HEK293T (cell line): Measurements from ENCODE around the gene FBXO7.

Experiments
- CTCF ChIA-PET: fragments of 350-600 bp; formaldehyde crosslinking; extraction: SDS; loops from one replicate; lab custom pipeline; 2021; ENCODE audit warnings: antibody characterized with exemption, inconsistent platforms; lab: Yijun Ruan, JAX
- POLR2A ChIA-PET: fragments of 350-600 bp; formaldehyde crosslinking; extraction: SDS; loops from one replicate; lab custom pipeline; 2020; ENCODE audit warnings: antibody characterized with exemption, inconsistent platforms; lab: Yijun Ruan, JAX
- DNase-seq: peaks from one replicate; pipeline ENCODE4 v3.0.0; 2012; ENCODE audit warnings: mixed read lengths; ENCODE audit errors: extremely low spot score
- ARNT ChIP-seq: fragments of 450-650 bp; IDR thresholded peaks from 2 replicates; pipeline ENCODE4 v1.6.1; 2017; ENCODE audit warnings: mild to moderate bottlenecking
- BHLHE40 ChIP-seq: fragments of 450-650 bp; IDR thresholded peaks from 2 replicates; pipeline ENCODE4 v1.6.1; 2016; ENCODE audit warnings: mild to moderate bottlenecking, moderate library complexity, borderline replicate concordance
- CTBP1 ChIP-seq: fragments of 450-650 bp; IDR thresholded peaks from 2 replicates; pipeline ENCODE4 v1.6.1; 2016; ENCODE audit warnings: borderline replicate concordance
- ELF4 ChIP-seq: fragments of 450-650 bp; IDR thresholded peaks from 2 replicates; pipeline ENCODE4 v1.6.1; 2017; ENCODE audit warnings: antibody characterized with exemption
- FOXA1 ChIP-seq: fragments of 450-650 bp; IDR thresholded peaks from 2 replicates; pipeline ENCODE4 v1.6.1; 2016; ENCODE audit warnings: mild to moderate bottlenecking
- FOXK2 ChIP-seq: fragments of 450-650 bp; IDR thresholded peaks from 2 replicates; pipeline ENCODE4 v1.6.1; 2016; ENCODE audit warnings: mild to moderate bottlenecking
- FOXM1 ChIP-seq: fragments of 450-650 bp; IDR thresholded peaks from 2 replicates; pipeline ENCODE4 v1.6.1; 2017; ENCODE audit warnings: mild to moderate bottlenecking, borderline replicate concordance
- HDGF ChIP-seq: fragments of 450-650 bp; IDR thresholded peaks from 2 replicates; pipeline ENCODE4 v1.6.1; 2017; ENCODE audit warnings: antibody characterized with exemption, borderline replicate concordance
- L3MBTL2 ChIP-seq: fragments of 450-650 bp; conservative IDR thresholded peaks from 2 replicates; pipeline ENCODE4 v1.6.1; 2016; ENCODE audit warnings: mild to moderate bottlenecking
- LEF1 ChIP-seq: fragments of 450-650 bp; IDR thresholded peaks from 2 replicates; pipeline ENCODE4 v1.6.1; 2017; ENCODE audit warnings: mild to moderate bottlenecking, borderline replicate concordance
- NFRKB ChIP-seq: fragments of 450-650 bp; IDR thresholded peaks from 2 replicates; pipeline ENCODE4 v1.6.1; 2016; ENCODE audit warnings: mild to moderate bottlenecking, moderate library complexity
- SP1 ChIP-seq: fragments of 450-650 bp; IDR thresholded peaks from 2 replicates; pipeline ENCODE4 v1.6.1; 2017
- SUZ12 ChIP-seq: fragments of 450-650 bp; IDR thresholded peaks from 2 replicates; pipeline ENCODE4 v1.6.1; 2016; ENCODE audit warnings: mild to moderate bottlenecking
- TARDBP ChIP-seq: fragments of 450-650 bp; IDR thresholded peaks from 2 replicates; pipeline ENCODE4 v1.6.1; 2016
- ZNF384 ChIP-seq: fragments of 450-650 bp; IDR thresholded peaks from 2 replicates; pipeline ENCODE4 v1.6.1; 2016
- TF ChIP-seq, protein P1 (sequence below): fragments of 450-650 bp; IDR thresholded peaks from 2 replicates; pipeline ENCODE4 v1.6.1; 2016

Gene FBXO7

DNA sequence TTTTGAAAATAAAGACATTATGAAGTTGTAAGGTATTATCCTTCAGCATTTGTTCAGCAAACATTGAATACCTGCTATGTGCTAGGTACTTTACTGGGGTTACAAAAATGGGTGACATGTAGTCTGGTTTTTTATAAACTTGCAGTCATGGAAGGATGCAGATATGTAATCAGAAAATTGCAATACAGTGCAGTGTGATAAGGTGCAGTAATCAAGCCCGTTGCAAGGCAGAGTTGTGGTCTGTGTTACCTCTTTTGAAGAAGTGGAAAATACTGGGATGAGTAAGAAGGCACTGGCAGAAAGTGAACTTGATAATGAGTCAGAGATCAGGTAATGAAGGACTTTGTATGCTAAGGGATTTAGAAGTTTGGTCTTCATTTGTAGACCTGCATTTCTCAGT is 8.1 kb downstream of the FBXO7 start:
- TF ChIP-seq FOXK2 = no peak
- TF ChIP-seq ZNF384 = no peak
- no peak for TF ChIP-seq HDGF
- no peak for TF ChIP-seq ARNT
- no peak for TF ChIP-seq FOXA1
- TF ChIP-seq, protein P1, sequence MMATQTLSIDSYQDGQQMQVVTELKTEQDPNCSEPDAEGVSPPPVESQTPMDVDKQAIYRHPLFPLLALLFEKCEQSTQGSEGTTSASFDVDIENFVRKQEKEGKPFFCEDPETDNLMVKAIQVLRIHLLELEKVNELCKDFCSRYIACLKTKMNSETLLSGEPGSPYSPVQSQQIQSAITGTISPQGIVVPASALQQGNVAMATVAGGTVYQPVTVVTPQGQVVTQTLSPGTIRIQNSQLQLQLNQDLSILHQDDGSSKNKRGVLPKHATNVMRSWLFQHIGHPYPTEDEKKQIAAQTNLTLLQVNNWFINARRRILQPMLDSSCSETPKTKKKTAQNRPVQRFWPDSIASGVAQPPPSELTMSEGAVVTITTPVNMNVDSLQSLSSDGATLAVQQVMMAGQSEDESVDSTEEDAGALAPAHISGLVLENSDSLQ = no peak
- TF ChIP-seq ELF4 = no peak
- TF ChIP-seq NFRKB = no peak
- TF ChIP-seq CTBP1 = no peak
- no peak for TF ChIP-seq BHLHE40
- no peak for TF ChIP-seq LEF1
- no peak for TF ChIP-seq FOXM1
- no peak for TF ChIP-seq L3MBTL2
- no peak for TF ChIP-seq SP1
- no peak for TF ChIP-seq SUZ12
- TF ChIP-seq TARDBP = no peak
- no peak for DNase-seq
- ChIA-PET POLR2A (no interaction called here), CTCF (no interaction called here)

DNA sequence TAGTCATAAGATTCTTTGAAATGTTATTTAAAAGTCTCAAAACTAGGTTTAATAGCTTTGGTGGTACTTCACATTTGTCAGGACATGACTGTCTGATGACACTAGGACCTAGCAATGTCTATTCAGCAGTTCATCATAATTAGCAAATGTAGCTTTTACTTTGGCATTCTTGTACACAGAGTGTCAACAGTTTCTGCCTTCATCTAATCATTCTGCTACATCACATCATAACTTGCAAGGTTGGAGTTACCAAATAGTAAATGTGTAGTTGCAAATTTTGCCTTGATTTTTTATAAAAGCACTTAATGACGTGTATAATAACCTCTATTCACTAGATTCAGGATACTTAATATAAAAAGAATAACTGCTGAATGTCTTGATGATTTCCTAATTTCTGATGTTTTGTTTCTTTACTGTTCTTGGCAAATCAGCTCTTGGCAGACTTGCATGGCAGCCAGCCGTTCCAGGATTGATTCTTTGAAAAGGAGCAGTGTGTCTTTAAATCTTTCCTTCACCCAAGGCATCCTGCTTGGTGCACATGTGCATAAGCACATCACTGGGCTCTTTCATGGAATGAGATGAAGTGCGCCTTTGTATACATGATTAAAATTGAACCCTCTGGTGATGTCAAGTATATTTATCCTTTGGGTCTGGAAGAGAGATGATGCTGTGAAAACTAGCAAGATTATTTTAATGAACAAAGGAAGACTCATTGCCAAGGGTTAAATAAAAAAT is 12.2 kb downstream of the FBXO7 start:
- no peak for TF ChIP-seq ZNF384
- TF ChIP-seq, protein P1 = no peak
- TF ChIP-seq NFRKB = no peak
- no peak for TF ChIP-seq ARNT
- POLR2A ChIA-PET = interaction anchor here (0.6 to 0.9 kb wide), 3 partner anchors 11 to 166 kb away, joined by 3 read pairs; partner anchors contain the start of gene FBXO7
- CTCF ChIA-PET = interaction anchor here (0.5 to 0.9 kb wide), 2 partner anchors 43 to 509 kb away, joined by 3 to 4 read pairs; no protein-coding TSS in a partner anchor
- DNase-seq = no peak

DNA sequence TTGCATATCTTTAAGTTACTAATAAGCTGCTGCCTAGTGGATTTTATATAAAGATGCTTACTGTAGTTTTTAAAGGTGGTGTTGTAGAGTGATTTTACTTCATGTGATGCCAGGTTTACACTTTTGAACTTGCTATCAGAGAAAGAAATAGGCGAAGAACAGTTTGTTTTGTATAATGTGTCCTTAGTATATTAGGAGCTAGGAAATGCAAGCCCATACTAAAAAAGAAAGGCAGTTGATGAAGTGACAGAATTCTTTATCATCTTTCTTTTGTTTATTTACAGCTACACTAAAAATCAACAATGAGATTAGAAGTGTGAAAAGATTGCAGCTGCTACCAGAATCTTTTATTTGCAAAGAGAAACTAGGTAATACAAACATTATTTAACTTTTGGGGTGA is 12.8 kb downstream of the FBXO7 start:
- DNase-seq = no peak
- POLR2A ChIA-PET = interaction anchor here (0.9 kb wide), 2 partner anchors 12 to 13 kb away, joined by 3 read pairs; partner anchors contain the start of gene FBXO7
- CTCF ChIA-PET = no interaction called here

DNA sequence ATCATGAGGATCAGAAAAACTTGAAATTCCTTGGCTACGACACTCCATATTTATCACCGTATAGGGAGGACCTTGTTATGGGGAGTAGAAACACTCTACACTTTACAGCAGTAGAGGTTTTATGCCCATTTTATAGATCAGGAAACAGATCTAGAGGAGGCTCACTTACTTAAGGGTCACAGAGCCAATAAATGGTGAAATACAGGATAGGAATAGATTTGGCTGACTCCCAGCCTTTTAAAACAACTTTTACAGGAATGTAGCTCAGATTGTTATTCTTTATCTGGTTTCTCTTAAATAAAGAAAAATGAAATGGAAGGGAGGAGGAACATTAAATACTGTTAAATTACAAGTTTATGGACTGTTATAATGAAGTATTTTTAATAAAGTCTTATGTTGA is 14.8 kb downstream of the FBXO7 start:
- DNase-seq = no peak
- ChIA-PET CTCF (no interaction called here), POLR2A (no interaction called here)
- no peak for TF ChIP-seq LEF1
- TF ChIP-seq L3MBTL2 = no peak
- no peak for TF ChIP-seq ELF4
- no peak for TF ChIP-seq HDGF
- TF ChIP-seq SUZ12 = no peak
- no peak for TF ChIP-seq BHLHE40
- no peak for TF ChIP-seq FOXM1
- TF ChIP-seq NFRKB = no peak
- no peak for TF ChIP-seq FOXA1
- TF ChIP-seq TARDBP = no peak
- no peak for TF ChIP-seq ARNT
- no peak for TF ChIP-seq CTBP1
- no peak for TF ChIP-seq FOXK2
- TF ChIP-seq ZNF384 = no peak
- TF ChIP-seq SP1 = no peak
- TF ChIP-seq, protein P1 = no peak

More for the DNA sequence above, 12.8 kb downstream of the FBXO7 start:
- no peak for TF ChIP-seq HDGF
- no peak for TF ChIP-seq TARDBP
- no peak for TF ChIP-seq L3MBTL2
- no peak for TF ChIP-seq NFRKB
- no peak for TF ChIP-seq ARNT
- no peak for TF ChIP-seq SP1

DNA sequence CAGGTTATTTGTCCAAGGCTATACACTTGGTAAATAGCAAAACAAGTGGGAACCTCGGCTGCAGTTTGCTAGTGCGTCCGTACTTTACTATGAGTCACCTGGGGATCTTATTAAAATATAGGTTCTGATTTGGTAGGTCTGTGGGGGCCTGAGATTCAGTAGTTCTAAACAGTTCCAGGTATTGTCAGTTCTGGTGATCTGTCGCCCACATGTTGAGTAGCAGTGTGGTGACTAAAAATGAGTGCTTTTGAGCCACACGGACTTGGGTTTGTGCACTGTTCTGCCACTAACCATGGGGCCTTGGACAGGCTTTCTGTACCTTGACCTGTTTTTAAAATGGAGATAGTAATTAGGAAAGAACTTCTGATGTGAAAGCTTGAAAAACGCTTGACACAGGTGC is 15.7 kb downstream of the FBXO7 start:
- no peak for TF ChIP-seq L3MBTL2
- TF ChIP-seq ELF4 = no peak
- no peak for TF ChIP-seq SP1
- TF ChIP-seq CTBP1 = no peak
- TF ChIP-seq NFRKB = no peak
- TF ChIP-seq SUZ12 = no peak
- TF ChIP-seq FOXA1 = no peak
- no peak for TF ChIP-seq BHLHE40
- TF ChIP-seq, protein P1 = no peak
- no peak for TF ChIP-seq FOXK2
- no peak for TF ChIP-seq ZNF384
- TF ChIP-seq FOXM1 = no peak
- TF ChIP-seq ARNT = no peak
- TF ChIP-seq LEF1 = no peak
- ChIA-PET POLR2A (interaction anchor here (1.1 kb wide), 1 partner anchor 15 kb away, joined by 3 read pairs; no protein-coding TSS in a partner anchor), CTCF (no interaction called here)
- no peak for DNase-seq
